ENCODE data around the gene RAB41.

The RAB41 gene

DNA sequence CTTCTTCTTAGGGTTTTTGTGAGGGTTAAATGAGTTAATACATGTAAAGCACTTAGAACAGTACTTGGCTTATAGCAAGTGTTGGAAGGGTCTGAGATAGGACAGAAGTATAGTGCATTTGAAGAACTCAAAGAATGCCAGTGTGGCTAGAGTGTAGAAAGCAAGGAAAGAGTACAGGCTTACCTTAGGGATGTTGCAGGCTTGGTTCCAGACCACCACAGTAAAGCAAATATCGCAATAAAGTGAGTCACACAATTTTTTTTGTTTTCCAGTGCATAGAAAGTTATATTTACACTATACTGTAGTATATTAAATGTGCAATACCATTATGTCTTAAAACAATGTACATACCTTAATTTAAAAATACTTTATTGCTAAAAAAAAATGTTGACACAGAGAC, 49.2 kb downstream of the RAB41 start:
- Histone ChIP-seq H3K9ac (ENCODE audit: low read length in 5 of 5) (no peak overlapping the region), H3K27me3 (ENCODE audit: control insufficient read depth in 5 of 5, insufficient read depth in 4 of 5, low read length in 5 of 5) (peaks cover 0 to 9% (median 0%) of the 10 kb centered on the region in 5 donors), H3K4me3 (ENCODE audit: low read depth in 1 of 5, low read length in 5 of 5) (no peak overlapping the region), H3K36me3 (ENCODE audit: control insufficient read depth in 5 of 5, insufficient read depth in 5 of 5, low read length in 5 of 5) (no peaks in the 10 kb centered on the region), H3K4me1 (ENCODE audit: control insufficient read depth in 5 of 5, insufficient read depth in 5 of 5, low read length in 5 of 5) (no peaks in the 10 kb centered on the region), H3K9me3 (ENCODE audit: control insufficient read depth in 5 of 5, low read length in 5 of 5) (no peaks in the 10 kb centered on the region), H3K27ac (ENCODE audit: low read depth, low read length) (no peak overlapping the region)

DNA sequence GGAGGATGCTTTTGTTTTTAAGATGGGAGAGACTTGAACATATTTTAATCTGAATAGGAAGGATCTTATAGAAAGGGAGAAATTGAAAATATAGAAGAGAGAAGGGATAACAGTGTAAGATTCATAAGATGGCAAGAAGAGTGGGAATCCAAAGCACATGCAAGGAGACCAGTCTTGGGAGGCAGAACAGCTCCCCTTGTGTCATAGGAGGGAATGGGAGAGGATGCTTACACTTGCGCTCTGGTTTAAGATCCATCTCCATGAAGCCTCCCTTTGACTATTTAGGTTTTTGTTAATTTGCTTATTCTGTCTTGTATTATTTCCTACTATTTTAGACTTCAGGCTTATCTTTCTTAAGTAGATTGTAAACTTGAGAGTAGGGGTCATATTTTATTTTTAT, 50.6 kb downstream of the RAB41 start:
- Histone ChIP-seq H3K27me3 (ENCODE audit: control insufficient read depth in 5 of 5, insufficient read depth in 4 of 5, low read length in 5 of 5) (peaks cover 0 to 11% (median 0%) of the 10 kb centered on the region in 5 donors), H3K9ac (ENCODE audit: low read length in 5 of 5) (no peak overlapping the region), H3K36me3 (ENCODE audit: control insufficient read depth in 5 of 5, insufficient read depth in 5 of 5, low read length in 5 of 5) (no peaks in the 10 kb centered on the region), H3K9me3 (ENCODE audit: control insufficient read depth in 5 of 5, low read length in 5 of 5) (no peaks in the 10 kb centered on the region), H3K27ac (ENCODE audit: low read depth, low read length) (no peak overlapping the region), H3K4me3 (ENCODE audit: low read depth in 1 of 5, low read length in 5 of 5) (no peak overlapping the region), H3K4me1 (ENCODE audit: control insufficient read depth in 5 of 5, insufficient read depth in 5 of 5, low read length in 5 of 5) (no peaks in the 10 kb centered on the region)

All from subcutaneous abdominal adipose tissue (tissue), 5 donors.